Osteoblast (primary cell): Measurements from ENCODE around the gene FGB. TPM values are rescaled to one million over a fixed set of nuclear protein-coding genes. Genes with fewer than 3 reads are reported as not detected.

Experiments used
- DNase-seq: peaks from one replicate; pipeline ENCODE4 v3.0.0; 2011; ENCODE audit warnings: low spot score, mixed read lengths; ENCODE audit not compliant: insufficient read length; ENCODE audit errors: missing footprints
- H2AFZ ChIP-seq: 2 replicates; pipeline ENCODE4 v1.6.0; 2011; ENCODE audit warnings: mild to moderate bottlenecking, low read length
- H3K27ac ChIP-seq: 2 replicates; pipeline ENCODE4 v1.5.1; 2011; ENCODE audit warnings: mild to moderate bottlenecking, low read depth, low read length, moderate library complexity
- H3K27me3 ChIP-seq: 2 replicates; pipeline ENCODE4 v1.6.0; 2012; ENCODE audit warnings: mild to moderate bottlenecking, control low read depth, inconsistent platforms, low read length, moderate library complexity; ENCODE audit not compliant: insufficient read depth
- H3K36me3 ChIP-seq: 2 replicates; pipeline ENCODE4 v1.5.1; 2011; ENCODE audit warnings: mild to moderate bottlenecking, low read length, control low read depth, moderate library complexity; ENCODE audit not compliant: insufficient read depth
- H3K4me1 ChIP-seq: 2 replicates; pipeline ENCODE4 v1.5.1; 2011; ENCODE audit warnings: mild to moderate bottlenecking, low read length, control low read depth, moderate library complexity; ENCODE audit not compliant: insufficient read depth
- H3K4me2 ChIP-seq: 2 replicates; pipeline ENCODE4 v1.6.0; 2011; ENCODE audit warnings: mild to moderate bottlenecking, low read length; ENCODE audit not compliant: insufficient read depth
- H3K4me3 ChIP-seq: fragments of 200-600 bp; sonication (generic); 3 replicates; pipeline ENCODE4 v1.5.1; 2012; ENCODE audit warnings: mild to moderate bottlenecking, low read length, inconsistent platforms; ENCODE audit not compliant: insufficient read depth
- H3K79me2 ChIP-seq: 2 replicates; pipeline ENCODE4 v1.6.0; 2012; ENCODE audit warnings: mild to moderate bottlenecking, low read length, control low read depth, inconsistent platforms; ENCODE audit not compliant: insufficient read depth
- H3K9me3 ChIP-seq: 2 replicates; pipeline ENCODE4 v1.5.1; 2011; ENCODE audit warnings: low read depth, low read length, control low read depth
- H4K20me1 ChIP-seq: 2 replicates; pipeline ENCODE4 v1.6.0; 2012; ENCODE audit warnings: mild to moderate bottlenecking, low read length, control low read depth; ENCODE audit not compliant: insufficient read depth
- CTCF ChIP-seq: IDR thresholded peaks from 2 replicates; pipeline ENCODE4 v1.5.1; 2011; ENCODE audit warnings: mild to moderate bottlenecking, low read depth, low read length, moderate library complexity; ENCODE audit errors: extremely low read depth
- small RNA-seq: library from RNA; depleted of rRNA; stranded (forward); fragments of <200 nt; gene quantifications from one replicate; pipeline ENCODE3, GENCODE V24; 2012
- total RNA-seq: library from RNA; depleted of rRNA; stranded (reverse); fragments of >200 nt; gene quantifications from 2 replicates; pipeline ENCODE4 v1.2.3, GENCODE V29; 2012

The FGB gene
- total RNA-seq, 1 donor: not detected

GRCh38 chr4:154616731-154617130 lies 53.9 kb downstream of the FGB start:
- Histone ChIP-seq H3K4me2 (no peak overlapping the region), H3K27ac (no peak overlapping the region), H4K20me1 (no peaks in the 10 kb centered on the region), H3K27me3 (peaks cover 8% of the 10 kb centered on the region), H3K4me1 (no peaks in the 10 kb centered on the region), H3K9me3 (no peaks in the 10 kb centered on the region), H3K4me3 (peak overlapping the region; percentile 27), H3K36me3 (no peaks in the 10 kb centered on the region), H2AFZ (peak overlapping the region; percentile 23), H3K79me2 (no peaks in the 10 kb centered on the region)
- TF ChIP-seq CTCF: no peak
- no peak for DNase-seq

- no peaks in the 10 kb centered on the region for H4K20me1 ChIP-seq
- H3K4me1 ChIP-seq: no peaks in the 10 kb centered on the region
- H3K27me3 ChIP-seq: peaks cover 7% of the 10 kb centered on the region
- no peak overlapping the region for H3K4me2 ChIP-seq
- H2AFZ ChIP-seq: no peak overlapping the region
- no peak overlapping the region for H3K4me3 ChIP-seq
- H3K36me3 ChIP-seq: no peaks in the 10 kb centered on the region
- TF ChIP-seq CTCF: no peak
- no peak overlapping the region for H3K27ac ChIP-seq
- H3K9me3 ChIP-seq: no peaks in the 10 kb centered on the region
- DNase-seq: no peak
- H3K79me2 ChIP-seq: no peaks in the 10 kb centered on the region
These were observed 55.1 kb downstream of the FGB start for GRCh38 chr4:154617820-154618317.

- Histone ChIP-seq H3K9me3 (no peaks in the 10 kb centered on the region), H3K4me3 (no peak overlapping the region), H3K4me2 (no peak overlapping the region), H3K4me1 (no peaks in the 10 kb centered on the region), H3K36me3 (no peaks in the 10 kb centered on the region), H3K27ac (no peak overlapping the region), H4K20me1 (no peaks in the 10 kb centered on the region), H3K79me2 (no peaks in the 10 kb centered on the region), H2AFZ (no peak overlapping the region), H3K27me3 (peaks cover 9% of the 10 kb centered on the region)
- TF ChIP-seq CTCF: peak; percentile 82
- DNase-seq: no peak
These were observed 56.0 kb downstream of the FGB start for GRCh38 chr4:154618708-154619315.

DNA sequence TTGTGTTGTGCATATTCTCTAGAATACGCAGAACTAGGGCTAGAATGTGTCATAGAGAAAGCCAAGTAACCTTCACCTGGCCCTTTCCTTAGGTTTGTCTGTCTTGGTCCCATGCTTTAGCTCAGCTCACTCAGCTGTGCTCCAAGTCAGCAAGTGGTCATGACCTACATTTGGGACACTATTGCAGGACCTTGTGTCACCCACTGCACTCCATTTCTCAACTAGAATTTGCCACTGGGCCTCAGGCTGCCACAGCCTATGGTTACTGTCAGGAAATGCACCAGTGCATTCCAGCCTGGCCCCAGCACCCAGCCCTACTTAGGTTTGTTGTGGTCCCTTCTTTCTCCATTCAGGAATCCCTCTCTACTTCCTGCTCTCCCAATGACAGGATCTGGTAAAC lies 57.3 kb downstream of the FGB start:
- H3K27ac ChIP-seq: no peak overlapping the region
- no peaks in the 10 kb centered on the region for H3K36me3 ChIP-seq
- H3K9me3 ChIP-seq: no peaks in the 10 kb centered on the region
- no peaks in the 10 kb centered on the region for H4K20me1 ChIP-seq
- no peaks in the 10 kb centered on the region for H3K4me1 ChIP-seq
- H3K79me2 ChIP-seq: no peaks in the 10 kb centered on the region
- DNase-seq: no peak
- peaks cover 10% of the 10 kb centered on the region for H3K27me3 ChIP-seq
- H3K4me2 ChIP-seq: no peak overlapping the region
- no peak for TF ChIP-seq CTCF
- no peak overlapping the region for H3K4me3 ChIP-seq
- no peak overlapping the region for H2AFZ ChIP-seq

Small RNAs within 50 kb of the gene (small RNA-seq; reads per million reads assigned to genes)
- gene RNU6-1285P: not detected

Other genes with a start within 250 kb of the FGB start
- under 0.01 TPM in 2 replicates for gene DCHS2, start 71.2 kb upstream of the FGB start, total RNA-seq
- 79.9 and 81.8 TPM in 2 replicates for gene PLRG1, start 12.6 kb upstream of the FGB start, total RNA-seq
- not detected in 2 replicates for gene FGA, start 27.7 kb downstream of the FGB start, total RNA-seq
- not detected in 2 replicates for gene FGG, start 49.6 kb downstream of the FGB start, total RNA-seq
- gene LRAT, start 181.0 kb downstream of the FGB start, total RNA-seq: not detected in 2 replicates
- not detected in 2 replicates for gene RBM46, start 218.3 kb downstream of the FGB start, total RNA-seq